HG02973 (cell line): ENCODE data around the gene ZFHX2.
"Not testable (repeated sequence)": the region's sequence is repeated elsewhere in the genome, so short reads cannot be mapped to it uniquely, and the experiment has no call there.

Experiments
- ATAC-seq: cut with Tn5 transposase; IDR thresholded peaks from one replicate; pipeline ENCODE4 v1.9.1; 2021; ENCODE audit warnings: moderate library complexity; ENCODE audit not compliant: unreplicated experiment

ZFHX2 gene

GRCh38 chr14:23544511-23545447, 6.8 kb downstream of the ZFHX2 start:
- no peak for ATAC-seq

DNA sequence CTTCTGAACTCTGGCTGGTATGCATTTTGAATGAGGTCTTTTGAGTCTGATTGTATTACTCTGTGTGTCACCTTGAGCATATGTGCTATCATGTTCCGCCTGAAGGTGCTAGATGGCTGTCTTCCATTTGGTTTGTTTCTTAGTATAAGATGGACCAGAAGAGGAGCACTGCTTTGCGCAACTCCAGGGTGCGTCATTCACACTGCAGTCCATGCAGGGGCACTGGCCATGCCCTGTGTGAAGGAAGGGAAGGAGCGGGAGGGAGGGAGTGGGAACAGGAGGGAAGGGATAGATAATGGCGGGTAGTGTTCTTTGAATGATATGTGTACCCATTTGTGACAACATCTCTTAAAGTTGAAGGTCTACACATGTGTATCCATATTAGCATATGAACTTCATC, 8.2 kb downstream of the ZFHX2 start:
- no peak for ATAC-seq

DNA sequence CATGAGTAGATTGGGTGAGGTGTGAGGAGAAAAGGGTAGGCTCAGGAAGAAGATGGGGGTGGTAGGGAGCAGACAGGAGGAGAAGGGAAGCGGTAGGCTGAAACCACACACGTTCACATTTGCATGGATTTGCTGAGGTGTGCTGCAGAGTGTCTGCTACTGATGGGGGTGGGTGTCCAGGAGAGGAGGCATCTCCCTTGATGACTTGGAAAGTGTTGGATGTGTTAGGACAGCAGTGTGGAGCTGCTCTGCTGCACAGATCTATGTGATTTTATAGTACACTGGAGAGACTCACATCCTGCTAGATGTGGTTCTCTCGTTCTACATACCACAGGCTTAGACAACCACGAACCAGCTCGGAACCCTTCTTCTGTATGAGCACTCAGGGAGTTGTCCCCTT, 9.3 kb downstream of the ZFHX2 start:
- no peak for ATAC-seq

DNA sequence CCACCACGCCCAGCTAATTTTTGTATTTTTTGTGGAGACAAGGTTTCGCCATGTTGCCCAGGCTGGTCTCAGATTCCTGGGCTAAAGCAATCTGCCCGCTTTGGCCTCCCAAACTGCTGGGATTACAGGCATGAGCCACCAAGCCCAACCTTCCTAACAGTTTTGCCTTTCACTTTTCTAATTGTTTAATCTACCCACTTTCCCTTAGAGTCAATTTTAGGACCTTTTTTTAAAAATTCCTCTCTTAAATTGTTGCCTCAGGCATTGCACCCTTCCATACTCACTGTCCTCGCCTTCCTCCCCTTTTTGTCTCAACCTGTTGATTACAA, 11.5 kb downstream of the ZFHX2 start:
- no peak for ATAC-seq

DNA sequence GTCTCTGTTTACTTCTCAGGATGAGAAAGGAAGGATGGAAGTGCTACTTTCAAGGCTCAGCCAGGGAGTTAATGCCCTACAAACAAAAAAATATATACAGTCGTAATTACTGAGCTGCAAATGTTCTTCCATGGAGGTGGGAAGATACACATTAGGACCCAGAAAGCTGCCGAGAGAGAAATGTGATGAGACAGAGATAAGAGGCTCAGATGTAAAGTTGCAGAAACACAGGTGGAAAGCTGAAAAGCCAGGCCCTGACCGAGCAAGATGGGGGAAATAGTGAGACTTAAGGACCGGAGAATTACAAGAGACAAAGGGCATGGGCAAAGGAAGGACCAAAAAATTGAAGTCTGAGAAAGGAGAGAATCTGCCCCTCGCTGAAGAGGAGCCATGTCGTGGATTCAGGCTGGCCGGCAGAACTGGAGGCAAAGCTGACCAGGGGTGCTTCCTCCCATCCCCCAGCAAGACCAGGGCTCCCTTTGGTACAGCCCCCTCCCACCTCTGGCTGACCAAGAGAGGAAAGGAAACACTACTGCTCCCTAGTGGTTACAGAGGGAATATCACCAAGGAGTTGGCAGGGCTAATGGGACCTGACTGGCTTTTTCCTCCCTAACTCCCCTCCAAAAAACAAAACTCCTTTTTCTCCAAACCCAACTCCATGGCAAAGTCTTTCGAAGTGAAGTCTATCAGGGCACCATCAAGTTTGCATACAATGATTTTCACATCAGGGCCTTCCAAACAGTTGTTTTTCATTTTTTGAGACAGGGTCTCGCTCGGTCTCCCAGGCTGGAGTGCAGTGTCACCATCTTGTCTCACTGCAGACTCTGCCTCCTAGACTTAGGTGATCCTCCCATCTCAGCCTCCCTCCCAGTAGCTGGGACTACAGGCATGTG, 12.1 kb downstream of the ZFHX2 start:
- no peak for ATAC-seq

DNA sequence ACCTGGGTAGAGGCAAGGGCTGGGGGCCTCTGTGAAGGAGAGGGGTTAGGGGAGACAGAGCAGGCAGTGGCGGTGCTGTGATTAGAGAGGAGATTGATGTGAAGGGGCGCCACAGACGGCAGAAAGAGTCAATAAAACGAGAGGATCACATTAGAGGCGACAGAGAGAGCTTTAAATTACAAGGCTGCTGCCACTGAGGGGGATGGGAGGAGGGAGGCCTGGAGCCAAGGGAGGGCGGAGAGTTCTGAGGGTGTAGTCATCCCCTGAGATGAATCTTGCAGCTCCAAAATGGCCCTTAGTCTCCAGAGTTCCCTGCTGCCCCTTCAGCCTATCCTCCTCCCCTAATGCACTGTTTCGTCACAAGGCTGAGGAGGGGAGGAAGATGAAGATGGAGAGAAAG, 12.8 kb downstream of the ZFHX2 start:
- ATAC-seq = no peak

- ATAC-seq = no peak
These were observed 13.4 kb downstream of the ZFHX2 start for GRCh38 chr14:23538050-23538718.

DNA sequence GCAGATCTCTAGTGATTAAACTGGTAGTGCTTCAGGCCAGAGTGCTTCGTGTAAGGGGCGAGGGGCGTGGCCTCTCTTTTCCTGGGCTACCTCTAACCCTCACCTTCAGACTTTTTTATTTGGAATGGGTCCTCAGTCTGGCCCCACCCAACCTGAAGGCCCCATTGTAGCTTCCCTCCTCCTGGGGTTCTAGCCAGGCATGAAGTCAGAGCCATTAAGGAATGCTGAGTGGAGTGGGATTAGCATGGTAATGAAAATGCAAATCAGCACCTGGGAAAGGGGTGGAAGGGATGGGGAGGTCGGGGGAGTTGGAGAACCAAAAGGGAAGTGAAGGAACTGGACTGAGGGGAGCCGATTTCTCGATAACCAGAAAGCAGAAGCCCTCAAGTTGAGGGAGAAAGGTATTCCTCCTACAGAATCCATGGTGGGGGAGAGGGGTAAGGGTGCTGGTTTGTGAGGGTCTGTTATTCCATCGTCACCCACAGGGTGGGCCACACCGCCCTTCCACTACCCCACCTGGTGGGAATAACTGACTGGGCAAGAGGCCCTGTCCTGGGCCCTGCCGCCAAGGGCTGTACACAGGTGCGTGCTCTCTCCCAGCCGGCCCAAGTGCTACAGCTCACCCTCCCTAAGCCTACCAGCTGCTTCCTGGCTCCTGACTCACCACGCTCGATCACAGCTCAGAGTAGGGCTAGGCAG, 14.1 kb downstream of the ZFHX2 start:
- ATAC-seq = no peak

DNA sequence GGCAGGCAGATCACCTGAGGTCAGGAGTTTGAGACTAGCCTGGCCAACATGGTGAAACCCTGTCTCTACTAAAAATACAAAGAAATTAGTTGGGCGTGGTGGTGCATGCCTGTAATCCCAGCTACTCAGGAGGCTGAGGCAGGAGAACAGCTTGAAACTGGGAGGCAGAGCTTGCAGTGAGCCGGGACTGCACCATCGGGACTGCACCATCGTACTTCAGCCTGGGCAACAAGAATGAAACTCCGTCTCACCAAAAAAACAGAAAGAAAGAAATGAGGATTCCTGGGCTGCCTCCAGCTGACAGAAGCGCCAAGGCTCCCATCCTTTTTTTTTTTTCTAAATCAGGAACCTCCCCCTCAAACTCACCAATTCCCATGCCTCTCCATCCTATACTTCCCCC, 14.7 kb downstream of the ZFHX2 start:
- not testable (repeated sequence) for ATAC-seq

GRCh38 chr14:23536494-23536893, 15.1 kb downstream of the ZFHX2 start:
- ATAC-seq = no peak

DNA sequence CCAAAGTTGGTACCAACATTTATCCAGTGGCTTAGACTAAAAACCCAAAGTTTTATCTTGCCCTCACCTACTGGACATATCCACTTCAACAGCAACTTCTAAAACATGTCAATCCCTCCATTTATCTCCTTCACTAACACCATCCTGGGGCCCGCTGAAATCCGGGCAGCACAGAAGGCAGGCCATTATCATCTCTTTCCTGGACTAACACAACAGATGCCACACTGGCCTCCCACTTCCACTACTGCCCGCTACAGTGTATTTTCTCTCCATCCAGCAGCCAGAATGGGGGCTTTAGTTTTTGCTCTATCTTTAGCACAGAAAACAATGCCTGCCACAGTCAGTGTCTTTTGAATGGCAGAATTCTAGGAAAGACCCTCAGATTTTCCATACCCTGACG, 15.6 kb downstream of the ZFHX2 start:
- ATAC-seq = no peak

GRCh38 chr14:23533652-23534435, 17.7 kb downstream of the ZFHX2 start:
- ATAC-seq = no peak

- ATAC-seq = no peak
These were observed 18.9 kb downstream of the ZFHX2 start for GRCh38 chr14:23532658-23533057.

DNA sequence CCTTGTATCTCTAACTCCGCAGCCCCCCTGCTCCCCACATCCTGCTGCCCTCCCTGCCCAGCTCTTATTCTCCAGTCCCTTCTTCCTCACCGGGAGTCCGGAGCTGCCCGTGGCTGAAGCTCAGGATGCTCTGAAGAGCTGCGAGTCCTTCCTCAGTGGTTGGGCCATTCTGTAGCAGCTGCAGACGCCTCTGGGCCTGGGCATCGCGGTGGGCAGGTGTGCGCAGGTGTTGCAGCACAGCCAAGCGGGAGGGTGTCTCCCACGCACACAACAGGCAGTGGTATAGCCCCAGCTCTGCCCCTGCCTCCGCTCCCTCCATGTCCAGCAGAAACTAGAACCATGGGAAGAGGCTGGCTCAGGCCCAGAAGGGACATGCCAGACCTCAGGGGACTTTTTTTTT, 20.2 kb downstream of the ZFHX2 start:
- ATAC-seq = no peak

- ATAC-seq = no peak
These were observed 21.1 kb downstream of the ZFHX2 start for GRCh38 chr14:23530375-23531055.

- no peak for ATAC-seq
These were observed 22.5 kb downstream of the ZFHX2 start for GRCh38 chr14:23529016-23529415.

DNA sequence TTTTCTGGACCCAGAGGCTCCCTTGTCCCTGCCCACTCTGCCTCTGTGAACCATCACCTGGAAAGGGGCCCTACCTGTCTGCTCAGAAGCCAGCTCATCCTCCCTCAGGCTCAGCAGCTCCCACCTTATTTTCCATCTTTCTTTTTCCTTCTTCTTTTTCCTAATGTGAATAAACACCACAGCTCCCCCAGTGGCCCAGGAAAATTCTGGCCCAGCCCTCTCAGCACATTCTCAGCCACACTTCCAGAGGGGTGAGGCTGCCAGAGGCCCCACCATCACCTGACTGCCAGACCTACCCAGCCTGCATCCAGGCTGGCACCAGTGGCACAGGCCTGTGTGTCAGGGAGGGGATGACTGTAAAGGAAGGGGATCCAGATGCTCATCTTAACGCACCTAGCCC, 23.0 kb downstream of the ZFHX2 start:
- ATAC-seq = no peak

- no peak for ATAC-seq
These were observed 26.0 kb downstream of the ZFHX2 start for GRCh38 chr14:23525611-23526010.

DNA sequence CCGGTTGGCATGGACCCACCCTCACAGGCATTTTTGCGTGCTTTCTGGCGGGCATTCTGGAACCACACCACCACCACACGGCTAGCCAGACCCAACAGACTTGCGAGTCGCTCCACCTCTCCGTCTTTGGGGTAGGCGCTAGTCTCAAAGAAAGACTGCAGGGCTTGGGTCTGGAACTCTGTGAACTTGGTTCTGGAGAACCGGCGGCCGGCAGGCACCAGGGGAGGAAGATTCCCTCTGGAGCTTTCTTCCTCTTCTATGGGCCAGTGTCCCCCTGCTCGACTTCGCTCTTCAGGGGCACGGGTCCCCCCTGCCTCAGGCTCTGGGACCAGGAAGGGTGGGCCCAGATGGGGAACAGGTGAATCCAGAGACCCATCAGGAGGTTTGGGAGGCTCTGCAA, 26.6 kb downstream of the ZFHX2 start:
- ATAC-seq = no peak
